A549 (cell line): ENCODE measurements around the gene ODAM.

Experiments
- TF ChIP-seq, protein P1 (sequence below): fragments of 200-600 bp; sonication (generic); IDR thresholded peaks from 2 replicates; pipeline ENCODE4 v1.6.1; 2016; ENCODE audit warnings: antibody characterized with exemption, mild to moderate bottlenecking, moderate library complexity
- TF ChIP-seq, protein P2 (sequence below): fragments of 450-650 bp; IDR thresholded peaks from 2 replicates; pipeline ENCODE4 v1.6.1; 2014; ENCODE audit warnings: antibody characterized with exemption
- TF ChIP-seq, protein P3 (sequence below): IDR thresholded peaks from 2 replicates; pipeline ENCODE4 v1.6.1; 2012

DNA sequence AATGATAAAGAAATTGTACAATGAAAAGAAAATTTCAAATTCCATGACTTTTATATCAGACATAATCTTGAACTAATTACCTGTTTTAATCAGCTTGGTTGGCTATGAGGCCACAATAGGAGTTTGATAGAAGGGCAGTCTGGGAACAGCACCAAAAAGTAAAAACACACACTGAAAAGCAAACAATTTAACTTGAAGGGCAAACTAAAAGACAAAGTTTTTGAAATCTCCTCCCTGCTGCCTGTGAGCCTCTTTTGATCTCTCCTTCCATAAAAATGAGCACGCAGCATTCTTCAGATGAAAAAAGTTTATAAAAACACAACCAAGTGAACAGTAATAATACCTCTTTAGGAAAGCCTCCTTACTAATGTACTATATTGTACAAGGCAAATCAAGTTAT is 8.1 kb downstream of the ODAM start:
- TF ChIP-seq, protein P1, sequence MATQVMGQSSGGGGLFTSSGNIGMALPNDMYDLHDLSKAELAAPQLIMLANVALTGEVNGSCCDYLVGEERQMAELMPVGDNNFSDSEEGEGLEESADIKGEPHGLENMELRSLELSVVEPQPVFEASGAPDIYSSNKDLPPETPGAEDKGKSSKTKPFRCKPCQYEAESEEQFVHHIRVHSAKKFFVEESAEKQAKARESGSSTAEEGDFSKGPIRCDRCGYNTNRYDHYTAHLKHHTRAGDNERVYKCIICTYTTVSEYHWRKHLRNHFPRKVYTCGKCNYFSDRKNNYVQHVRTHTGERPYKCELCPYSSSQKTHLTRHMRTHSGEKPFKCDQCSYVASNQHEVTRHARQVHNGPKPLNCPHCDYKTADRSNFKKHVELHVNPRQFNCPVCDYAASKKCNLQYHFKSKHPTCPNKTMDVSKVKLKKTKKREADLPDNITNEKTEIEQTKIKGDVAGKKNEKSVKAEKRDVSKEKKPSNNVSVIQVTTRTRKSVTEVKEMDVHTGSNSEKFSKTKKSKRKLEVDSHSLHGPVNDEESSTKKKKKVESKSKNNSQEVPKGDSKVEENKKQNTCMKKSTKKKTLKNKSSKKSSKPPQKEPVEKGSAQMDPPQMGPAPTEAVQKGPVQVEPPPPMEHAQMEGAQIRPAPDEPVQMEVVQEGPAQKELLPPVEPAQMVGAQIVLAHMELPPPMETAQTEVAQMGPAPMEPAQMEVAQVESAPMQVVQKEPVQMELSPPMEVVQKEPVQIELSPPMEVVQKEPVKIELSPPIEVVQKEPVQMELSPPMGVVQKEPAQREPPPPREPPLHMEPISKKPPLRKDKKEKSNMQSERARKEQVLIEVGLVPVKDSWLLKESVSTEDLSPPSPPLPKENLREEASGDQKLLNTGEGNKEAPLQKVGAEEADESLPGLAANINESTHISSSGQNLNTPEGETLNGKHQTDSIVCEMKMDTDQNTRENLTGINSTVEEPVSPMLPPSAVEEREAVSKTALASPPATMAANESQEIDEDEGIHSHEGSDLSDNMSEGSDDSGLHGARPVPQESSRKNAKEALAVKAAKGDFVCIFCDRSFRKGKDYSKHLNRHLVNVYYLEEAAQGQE, result no peak
- TF ChIP-seq, protein P2, sequence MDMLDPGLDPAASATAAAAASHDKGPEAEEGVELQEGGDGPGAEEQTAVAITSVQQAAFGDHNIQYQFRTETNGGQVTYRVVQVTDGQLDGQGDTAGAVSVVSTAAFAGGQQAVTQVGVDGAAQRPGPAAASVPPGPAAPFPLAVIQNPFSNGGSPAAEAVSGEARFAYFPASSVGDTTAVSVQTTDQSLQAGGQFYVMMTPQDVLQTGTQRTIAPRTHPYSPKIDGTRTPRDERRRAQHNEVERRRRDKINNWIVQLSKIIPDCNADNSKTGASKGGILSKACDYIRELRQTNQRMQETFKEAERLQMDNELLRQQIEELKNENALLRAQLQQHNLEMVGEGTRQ, result no peak
- TF ChIP-seq, protein P3, sequence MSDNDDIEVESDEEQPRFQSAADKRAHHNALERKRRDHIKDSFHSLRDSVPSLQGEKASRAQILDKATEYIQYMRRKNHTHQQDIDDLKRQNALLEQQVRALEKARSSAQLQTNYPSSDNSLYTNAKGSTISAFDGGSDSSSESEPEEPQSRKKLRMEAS, result no peak
